Bronchial epithelial cell (primary cell): ENCODE measurements around the gene OGFOD1. TPM values are rescaled to one million over a fixed set of nuclear protein-coding genes. Genes with fewer than 3 reads are reported as not detected.

Experiments used
- DNase-seq: peaks from one replicate; pipeline ENCODE4 v3.0.0-alpha.2; 2010; ENCODE audit warnings: low read depth
- FAIRE-seq: peaks from 2 replicates; lab custom pipeline; 2011; peaks lifted over from hg19 to GRCh38; lab: Jason Lieb, UNC
- H3K27me3 ChIP-seq: 2 replicates; pipeline ENCODE4 v1.5.1; 2011; ENCODE audit warnings: low read length; ENCODE audit not compliant: control insufficient read depth, insufficient read depth
- H3K36me3 ChIP-seq: 2 replicates; pipeline ENCODE4 v1.5.1; 2011; ENCODE audit warnings: low read length; ENCODE audit not compliant: control insufficient read depth, insufficient read depth
- H3K4me3 ChIP-seq: 2 replicates; pipeline ENCODE4 v1.5.1; 2011; ENCODE audit warnings: mild to moderate bottlenecking, low read depth, low read length, control low read depth
- total RNA-seq: library from RNA; depleted of rRNA; stranded (reverse); fragments of >200 nt; gene quantifications from 2 replicates; pipeline ENCODE4 v1.2.1, GENCODE V29; 2014
- TF ChIP-seq, protein P1 (sequence below): IDR thresholded peaks from 2 replicates; pipeline ENCODE4 v1.5.1; 2011; ENCODE audit warnings: mild to moderate bottlenecking, moderate library complexity, low read length, control low read depth, inconsistent platforms; ENCODE audit not compliant: insufficient read depth, severe bottlenecking

The OGFOD1 gene
- total RNA-seq, 1 donor from 2014 or later: 30.0 TPM

- FAIRE-seq (no peak), DNase-seq (no peak)
- TF ChIP-seq, protein P1, sequence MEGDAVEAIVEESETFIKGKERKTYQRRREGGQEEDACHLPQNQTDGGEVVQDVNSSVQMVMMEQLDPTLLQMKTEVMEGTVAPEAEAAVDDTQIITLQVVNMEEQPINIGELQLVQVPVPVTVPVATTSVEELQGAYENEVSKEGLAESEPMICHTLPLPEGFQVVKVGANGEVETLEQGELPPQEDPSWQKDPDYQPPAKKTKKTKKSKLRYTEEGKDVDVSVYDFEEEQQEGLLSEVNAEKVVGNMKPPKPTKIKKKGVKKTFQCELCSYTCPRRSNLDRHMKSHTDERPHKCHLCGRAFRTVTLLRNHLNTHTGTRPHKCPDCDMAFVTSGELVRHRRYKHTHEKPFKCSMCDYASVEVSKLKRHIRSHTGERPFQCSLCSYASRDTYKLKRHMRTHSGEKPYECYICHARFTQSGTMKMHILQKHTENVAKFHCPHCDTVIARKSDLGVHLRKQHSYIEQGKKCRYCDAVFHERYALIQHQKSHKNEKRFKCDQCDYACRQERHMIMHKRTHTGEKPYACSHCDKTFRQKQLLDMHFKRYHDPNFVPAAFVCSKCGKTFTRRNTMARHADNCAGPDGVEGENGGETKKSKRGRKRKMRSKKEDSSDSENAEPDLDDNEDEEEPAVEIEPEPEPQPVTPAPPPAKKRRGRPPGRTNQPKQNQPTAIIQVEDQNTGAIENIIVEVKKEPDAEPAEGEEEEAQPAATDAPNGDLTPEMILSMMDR: no peak
- Histone ChIP-seq H3K4me3 (no peak overlapping the region), H3K36me3 (peaks cover 4% of the 10 kb centered on the region), H3K27me3 (no peaks in the 10 kb centered on the region)
Observed at GRCh38 chr16:56493815-56494214, 42.5 kb downstream of the OGFOD1 start.

GRCh38 chr16:56505181-56505580, 53.8 kb downstream of the OGFOD1 start:
- TF ChIP-seq, protein P1: no peak
- H3K27me3 ChIP-seq: no peaks in the 10 kb centered on the region
- H3K4me3 ChIP-seq: no peak overlapping the region
- H3K36me3 ChIP-seq: peaks cover 8% of the 10 kb centered on the region
- FAIRE-seq: no peak
- no peak for DNase-seq

GRCh38 chr16:56506941-56507340, 55.6 kb downstream of the OGFOD1 start:
- DNase-seq (peak; percentile 53), FAIRE-seq (no peak)
- TF ChIP-seq, protein P1: no peak
- Histone ChIP-seq H3K27me3 (no peaks in the 10 kb centered on the region), H3K4me3 (no peak overlapping the region), H3K36me3 (peaks cover 7% of the 10 kb centered on the region)

DNA sequence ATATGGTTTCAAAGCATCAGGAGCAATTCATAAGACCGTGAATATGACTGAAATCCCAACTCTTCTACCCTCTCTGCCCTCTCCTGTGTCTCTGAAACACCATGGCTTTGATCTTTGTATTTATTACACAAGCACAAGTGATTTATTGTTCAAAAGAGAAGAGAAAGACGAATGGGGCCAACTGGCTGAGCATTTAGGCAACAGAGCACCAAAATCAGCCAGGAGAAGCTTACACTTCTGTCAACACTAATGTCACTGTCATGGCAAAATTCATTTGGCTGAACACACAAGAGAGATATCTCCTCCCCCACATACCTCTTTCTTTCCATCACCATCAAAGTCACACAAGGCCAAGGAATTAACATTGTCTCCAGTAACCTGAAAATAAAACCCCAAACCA, 59.2 kb downstream of the OGFOD1 start:
- Histone ChIP-seq H3K27me3 (no peaks in the 10 kb centered on the region), H3K36me3 (peaks cover 4% of the 10 kb centered on the region), H3K4me3 (no peak overlapping the region)
- no peak for FAIRE-seq
- TF ChIP-seq, protein P1: no peak
- DNase-seq: no peak

- no peaks in the 10 kb centered on the region for H3K27me3 ChIP-seq
- H3K36me3 ChIP-seq: peaks cover 4% of the 10 kb centered on the region
- DNase-seq: no peak
- TF ChIP-seq, protein P1: no peak
- FAIRE-seq: no peak
- H3K4me3 ChIP-seq: no peak overlapping the region
Observed at GRCh38 chr16:56512025-56512424, 60.7 kb downstream of the OGFOD1 start.

GRCh38 chr16:56513091-56513490, 61.7 kb downstream of the OGFOD1 start:
- FAIRE-seq (no peak), DNase-seq (no peak)
- TF ChIP-seq, protein P1: no peak
- no peaks in the 10 kb centered on the region for H3K27me3 ChIP-seq
- H3K36me3 ChIP-seq: peaks cover 4% of the 10 kb centered on the region
- no peak overlapping the region for H3K4me3 ChIP-seq
